ENCODE results near the gene GZMH.
A peak's percentile ranks its signal among the peaks of the same experiment; 100 is the strongest.

GZMH gene

GRCh38 chr14:24566318-24566717, 43.2 kb downstream of the GZMH start:
- DNase-seq (ENCODE audit: low read depth in 2 of 2) = no peak
- H3K4me3 ChIP-seq (replicated peaks in 1 of 2; ENCODE audit: low read depth in 2 of 2, low read length in 2 of 2) = no peak overlapping the region
- no peak for TF ChIP-seq CTCF (IDR thresholded peaks at IDR 0.05; ENCODE audit: low read depth, low read length)

GRCh38 chr14:24565766-24566165, 43.7 kb downstream of the GZMH start:
- DNase-seq (ENCODE audit: low read depth in 2 of 2) = no peak
- no peak for TF ChIP-seq CTCF (IDR thresholded peaks at IDR 0.05; ENCODE audit: low read depth, low read length)

GRCh38 chr14:24563505-24563904, 46.0 kb downstream of the GZMH start:
- H3K4me3 ChIP-seq (replicated peaks in 1 of 2; ENCODE audit: low read depth in 2 of 2, low read length in 2 of 2) = no peak overlapping the region
- no peak for TF ChIP-seq CTCF (IDR thresholded peaks at IDR 0.05; ENCODE audit: low read depth, low read length)

More at GRCh38 chr14:24565766-24566165, 43.7 kb downstream of the GZMH start:
- H3K4me3 ChIP-seq (replicated peaks in 1 of 2; ENCODE audit: low read depth in 2 of 2, low read length in 2 of 2) = no peak overlapping the region

GRCh38 chr14:24556756-24557155, 52.7 kb downstream of the GZMH start:
- H3K4me3 ChIP-seq (replicated peaks in 1 of 2; ENCODE audit: low read depth in 2 of 2, low read length in 2 of 2) = no peak overlapping the region
- peak in 1 of 2 donors; percentile 27 for DNase-seq (ENCODE audit: low read depth in 2 of 2)
- TF ChIP-seq CTCF (IDR thresholded peaks at IDR 0.05; ENCODE audit: low read depth, low read length) = no peak

More at GRCh38 chr14:24563505-24563904, 46.0 kb downstream of the GZMH start:
- DNase-seq (ENCODE audit: low read depth in 2 of 2) = no peak

Measured in cardiac fibroblast (primary cell).